Motor neuron (in vitro differentiated cells): ENCODE data around the gene OR6Y1. TPM values are rescaled to one million over a fixed set of nuclear protein-coding genes. Genes with fewer than 3 reads are reported as not detected.
A peak's percentile ranks its signal among the peaks of the same experiment; 100 is the strongest.

Experiments used
- ATAC-seq, 8 experiments: fragments of 200-7000 bp; cut with Tn5 transposase; replicated peaks in 6 of 8; 2 replicates each; pipeline ENCODE4 v1.8.0; 2021; ENCODE audit warnings: mild to moderate bottlenecking in 8 of 8, moderate library complexity in 8 of 8
- H3K27ac ChIP-seq, 2 donors: fragments of 250-450 bp; sonication (Bioruptor Pico); 2 replicates each; pipeline ENCODE4 v1.9.0; 2021; ENCODE audit warnings: antibody characterized with exemption in 2 of 2, mild to moderate bottlenecking in 2 of 2, moderate library complexity in 1 of 2
- H3K4me1 ChIP-seq, 2 donors: fragments of 250-450 bp; sonication (Bioruptor Pico); replicated peaks in 1 of 2; 2 replicates each; pipeline ENCODE4 v1.6.1; 2021; ENCODE audit warnings: antibody characterized with exemption in 2 of 2, mild to moderate bottlenecking in 2 of 2, moderate library complexity in 1 of 2
- H3K4me3 ChIP-seq, 5 donors: fragments of 250-450 bp; sonication (Bioruptor Pico); 2 replicates each; pipeline ENCODE4 v1.9.0; 2021; ENCODE audit warnings: antibody characterized with exemption in 5 of 5, mild to moderate bottlenecking in 5 of 5, moderate library complexity in 4 of 5
- WGBS, 10 experiments: fragments of 450-650 bp; shearing (Covaris generic); methylation state at CpG; one replicate each; pipeline ENCODE4 v1.0.0; 2022; 5-methylcytosine and 5-hydroxymethylcytosine counted together
- in situ Hi-C, 9 experiments: fragments of 400-800 bp; cut with MboI; loops; one replicate each; pipeline ENCODE4 v1.15.0; 2021; ENCODE audit warnings: low sequenced_read_pairs in 9 of 9, low pct_unique_long_range_greater_than_20kb in 2 of 9; ENCODE audit not compliant: unreplicated experiment in 9 of 9
- total RNA-seq, 8 experiments: library from RNA; unstranded; fragments of 300-600 nt; gene quantifications; 2 replicates each; pipeline versions ENCODE4 v1.2.3 to v1.2.4, GENCODE V29; 2022

OR6Y1 gene
- total RNA-seq, 8 experiments from 2014 or later: 0.09 to 0.81 (median 0.21) TPM; not detected in 3

- Histone ChIP-seq H3K4me1 (no peaks in the 10 kb centered on the region), H3K4me3 (no peak overlapping the region), H3K27ac (no peak overlapping the region)
- WGBS, 10 experiments: 29 to 100% (median 71%) methylated on average over 1 to 5 of the region's 5 CpGs; no CpG with 5 or more reads in 5 of the 10 experiments
- ATAC-seq: no peak
- in situ Hi-C loops: loop anchor here in 1 of 9 experiments (25.0 kb wide), 2 partner anchors 453 to 572 kb away; no protein-coding TSS in a partner anchor
Observed at GRCh38 chr1:158534496-158534895, 19.7 kb downstream of the OR6Y1 start.

- 0 to 50% (median 0%) methylated on average over 1 to 2 of the region's 2 CpGs; no CpG with 5 or more reads in 1 of the 10 experiments for WGBS, 10 experiments
- in situ Hi-C loops: loop anchor here in 1 of 9 experiments (25.0 kb wide), 2 partner anchors 460 to 565 kb away; no protein-coding TSS in a partner anchor
- peak in 4 of 8 experiments; percentile 39 to 94 (median 76) for ATAC-seq
- Histone ChIP-seq H3K4me1 (no peaks in the 10 kb centered on the region), H3K4me3 (no peak overlapping the region), H3K27ac (no peak overlapping the region)
Observed at GRCh38 chr1:158527190-158527815, 26.9 kb downstream of the OR6Y1 start.

- H3K4me1 ChIP-seq: no peaks in the 10 kb centered on the region
- in situ Hi-C loops: loop anchor here in 1 of 9 experiments (25.0 kb wide), 1 partner anchor 309 kb away; no protein-coding TSS in a partner anchor
- H3K4me3 ChIP-seq: no peak overlapping the region
- WGBS, 10 experiments: 0 to 100% (median 46%) methylated on average over 1 to 2 of the region's 2 CpGs; no CpG with 5 or more reads in 1 of the 10 experiments
- H3K27ac ChIP-seq: no peak overlapping the region
- ATAC-seq: no peak
Observed at GRCh38 chr1:158521666-158522058, 32.5 kb downstream of the OR6Y1 start.

- Histone ChIP-seq H3K4me3 (no peak overlapping the region), H3K27ac (no peak overlapping the region), H3K4me1 (no peaks in the 10 kb centered on the region)
- in situ Hi-C loops: loop anchor here in 1 of 9 experiments (25.0 kb wide), 1 partner anchor 309 kb away; no protein-coding TSS in a partner anchor
- WGBS, 10 experiments: 0 to 80% (median 63%) methylated on average over 1 to 3 of the region's 3 CpGs; no CpG with 5 or more reads in 1 of the 10 experiments
- no peak for ATAC-seq
Observed at GRCh38 chr1:158520955-158521665, 33.1 kb downstream of the OR6Y1 start.

GRCh38 chr1:158520021-158520420 lies 34.2 kb downstream of the OR6Y1 start:
- in situ Hi-C loops: loop anchor here in 1 of 9 experiments (25.0 kb wide), 1 partner anchor 308 kb away; no protein-coding TSS in a partner anchor
- no peak for ATAC-seq
- no peak overlapping the region for H3K27ac ChIP-seq
- no peak overlapping the region for H3K4me3 ChIP-seq
- 0 to 83% (median 25%) methylated on average over 1 of the region's 1 CpG for WGBS, 10 experiments
- H3K4me1 ChIP-seq: no peaks in the 10 kb centered on the region

- Histone ChIP-seq H3K4me1 (no peaks in the 10 kb centered on the region), H3K4me3 (no peak overlapping the region), H3K27ac (no peak overlapping the region)
- no peak for ATAC-seq
- in situ Hi-C loops: loop anchor here in 1 of 9 experiments (25.0 kb wide), 1 partner anchor 305 kb away; no protein-coding TSS in a partner anchor
Observed at GRCh38 chr1:158516966-158517365, 37.2 kb downstream of the OR6Y1 start.

GRCh38 chr1:158509471-158510156 lies 44.6 kb downstream of the OR6Y1 start:
- in situ Hi-C loops: loop anchor here in 1 of 9 experiments (25.0 kb wide), 1 partner anchor 297 kb away; no protein-coding TSS in a partner anchor
- H3K4me1 ChIP-seq: no peaks in the 10 kb centered on the region

GRCh38 chr1:158507511-158507910 lies 46.7 kb downstream of the OR6Y1 start:
- 0 to 100% (median 71%) methylated on average over 1 to 2 of the region's 2 CpGs for WGBS, 10 experiments
- in situ Hi-C loops: loop anchor here in 1 of 9 experiments (25.0 kb wide), 1 partner anchor 295 kb away; no protein-coding TSS in a partner anchor
- no peaks in the 10 kb centered on the region for H3K4me1 ChIP-seq
- no peak overlapping the region for H3K4me3 ChIP-seq
- no peak overlapping the region for H3K27ac ChIP-seq
- ATAC-seq: no peak

More at GRCh38 chr1:158509471-158510156, 44.6 kb downstream of the OR6Y1 start:
- H3K4me3 ChIP-seq: no peak overlapping the region
- H3K27ac ChIP-seq: no peak overlapping the region
- WGBS, 10 experiments: 0 to 49% (median 10%) methylated on average over 1 to 4 of the region's 4 CpGs
- no peak for ATAC-seq

GRCh38 chr1:158506369-158506987 lies 47.7 kb downstream of the OR6Y1 start:
- Histone ChIP-seq H3K27ac (no peak overlapping the region), H3K4me3 (no peak overlapping the region), H3K4me1 (no peaks in the 10 kb centered on the region)
- peak in 3 of 8 experiments; percentile 76 to 85 (median 81) for ATAC-seq
- WGBS, 10 experiments: 0 to 60% (median 10%) methylated on average over 1 of the region's 1 CpG; no CpG with 5 or more reads in 5 of the 10 experiments
- in situ Hi-C loops: loop anchor here in 1 of 9 experiments (25.0 kb wide), 1 partner anchor 294 kb away; no protein-coding TSS in a partner anchor

- H3K27ac ChIP-seq: no peak overlapping the region
- 0 to 33% (median 9%) methylated on average over 1 to 2 of the region's 2 CpGs for WGBS, 10 experiments
- in situ Hi-C loops: no loop called here
- no peaks in the 10 kb centered on the region for H3K4me1 ChIP-seq
- no peak overlapping the region for H3K4me3 ChIP-seq
- peak in 3 of 8 experiments; percentile 37 to 54 (median 54) for ATAC-seq
Observed at GRCh38 chr1:158496374-158496773, 57.8 kb downstream of the OR6Y1 start.

GRCh38 chr1:158494796-158495195 lies 59.4 kb downstream of the OR6Y1 start:
- in situ Hi-C loops: no loop called here
- no peak for ATAC-seq
- no peak overlapping the region for H3K4me3 ChIP-seq
- H3K27ac ChIP-seq: no peak overlapping the region
- H3K4me1 ChIP-seq: no peaks in the 10 kb centered on the region
- 0 to 20% (median 0%) methylated on average over 1 to 2 of the region's 2 CpGs; no CpG with 5 or more reads in 2 of the 10 experiments for WGBS, 10 experiments
